RPMI8226 (cell line): ENCODE data around the gene UBAP2.
"Not testable (repeated sequence)": the region's sequence is repeated elsewhere in the genome, so short reads cannot be mapped to it uniquely, and the experiment has no call there.

Source experiments
- DNase-seq: peaks from one replicate; pipeline ENCODE4 v3.0.0-alpha.2; 2015

The UBAP2 gene

GRCh38 chr9:33972698-33973097 lies 76.0 kb downstream of the UBAP2 start:
- no peak for DNase-seq

DNA sequence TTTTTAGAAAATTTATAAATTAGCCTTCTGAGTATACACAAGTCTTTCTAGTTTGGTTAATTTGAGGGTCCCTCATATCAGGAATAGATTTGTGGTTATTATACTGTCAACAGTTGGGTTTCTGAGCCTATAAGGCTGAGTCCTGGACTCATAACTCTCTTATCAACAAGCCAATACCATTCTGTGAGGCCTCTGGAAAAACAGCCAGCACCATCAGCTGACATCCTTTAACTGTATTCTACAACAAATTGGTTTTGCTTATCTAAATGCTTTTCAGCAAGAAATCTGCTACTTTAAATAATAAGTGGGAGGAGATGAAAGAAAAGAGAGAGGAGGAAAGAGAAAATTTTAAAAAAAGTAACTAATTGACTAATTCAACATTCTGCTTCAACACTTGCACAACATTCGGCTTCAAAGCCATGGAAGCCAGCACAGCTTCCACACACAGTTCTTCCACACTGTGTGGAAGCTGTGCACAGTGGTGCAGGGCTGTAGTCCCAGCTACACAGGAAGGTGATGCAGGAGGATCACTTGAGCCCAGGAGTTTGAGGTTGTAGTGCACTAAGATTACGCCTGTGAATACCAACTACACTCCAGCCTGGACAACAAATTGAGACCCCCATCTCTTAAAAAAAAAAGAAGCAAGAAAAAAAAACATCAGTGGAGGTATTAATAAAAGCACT lies 84.5 kb downstream of the UBAP2 start:
- DNase-seq, result no peak

DNA sequence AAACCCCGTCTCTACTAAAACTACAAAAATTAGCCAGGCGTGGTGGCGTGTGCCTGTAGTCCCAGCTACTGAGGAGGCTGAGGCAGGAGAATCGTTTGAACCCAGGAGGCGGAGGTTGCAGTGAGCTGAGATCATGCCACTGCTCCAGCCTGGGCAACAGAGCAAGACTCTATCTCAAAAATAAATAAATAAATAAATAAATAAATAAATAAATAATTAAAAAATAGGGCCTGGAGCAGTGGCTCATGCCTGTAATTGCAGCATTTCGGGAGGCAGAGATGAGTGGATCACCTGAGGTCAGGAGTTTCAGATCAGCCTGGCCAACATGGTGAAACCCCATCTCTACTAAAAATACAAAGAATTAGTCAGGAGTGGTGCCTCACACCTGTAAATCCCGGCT lies 86.2 kb downstream of the UBAP2 start:
- DNase-seq, result not testable (repeated sequence)

DNA sequence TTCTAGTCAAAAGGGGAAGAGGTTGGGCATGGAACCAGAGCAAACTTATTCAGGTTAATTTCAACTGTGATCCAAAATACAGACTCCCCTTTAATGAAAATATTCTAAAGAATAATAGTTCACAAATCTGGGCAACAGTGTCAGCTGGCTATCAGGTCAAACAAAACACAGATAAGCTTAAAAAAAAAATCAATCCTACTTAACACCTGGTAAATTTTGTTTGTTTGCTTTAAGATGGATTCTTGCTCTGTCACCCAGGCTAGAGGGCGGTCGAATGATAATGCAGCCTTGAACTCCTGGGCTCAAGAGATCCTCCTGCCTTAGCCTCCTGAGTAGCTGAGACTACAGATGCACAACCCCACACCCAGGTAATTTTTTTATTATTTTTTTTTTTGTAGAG lies 89.0 kb downstream of the UBAP2 start:
- no peak for DNase-seq

- DNase-seq, result no peak
Observed at GRCh38 chr9:33956544-33956943, 92.1 kb downstream of the UBAP2 start.

GRCh38 chr9:33952066-33952465 lies 96.6 kb downstream of the UBAP2 start:
- no peak for DNase-seq

GRCh38 chr9:33950371-33950770 lies 98.3 kb downstream of the UBAP2 start:
- no peak for DNase-seq

GRCh38 chr9:33946779-33947535 lies 101.7 kb downstream of the UBAP2 start:
- no peak for DNase-seq

GRCh38 chr9:33943389-33943788 lies 105.3 kb downstream of the UBAP2 start:
- DNase-seq, result no peak

DNA sequence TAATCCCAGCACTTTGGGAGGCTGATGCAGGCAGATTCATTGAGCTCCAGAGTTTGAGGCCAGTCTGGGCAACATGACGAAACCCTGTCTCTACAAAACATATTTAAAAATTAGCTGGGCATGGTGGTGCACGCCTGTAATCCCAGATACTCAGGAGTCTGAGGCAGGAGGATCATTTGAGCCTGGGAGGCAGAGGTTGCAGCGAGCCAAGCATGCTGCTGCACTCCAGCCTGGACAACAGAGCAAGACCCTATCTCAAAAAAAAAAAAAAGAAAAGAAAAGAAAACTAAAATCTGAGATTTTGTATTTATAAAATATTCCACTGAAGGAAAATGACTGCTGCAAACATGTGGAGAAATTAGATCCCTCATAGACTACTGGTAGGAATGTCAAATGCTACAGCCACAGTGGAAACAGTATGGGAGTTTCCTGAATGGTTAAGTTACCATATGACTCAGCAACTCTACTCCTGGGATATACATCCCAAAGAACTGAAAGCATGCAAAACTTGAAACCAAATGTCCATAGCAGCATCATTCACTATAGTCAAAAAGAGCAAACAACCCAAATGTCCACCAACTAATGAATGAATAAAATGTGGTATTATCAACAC lies 106.1 kb downstream of the UBAP2 start:
- no peak for DNase-seq

- no peak for DNase-seq
Observed at GRCh38 chr9:33939924-33940874, 108.5 kb downstream of the UBAP2 start.

DNA sequence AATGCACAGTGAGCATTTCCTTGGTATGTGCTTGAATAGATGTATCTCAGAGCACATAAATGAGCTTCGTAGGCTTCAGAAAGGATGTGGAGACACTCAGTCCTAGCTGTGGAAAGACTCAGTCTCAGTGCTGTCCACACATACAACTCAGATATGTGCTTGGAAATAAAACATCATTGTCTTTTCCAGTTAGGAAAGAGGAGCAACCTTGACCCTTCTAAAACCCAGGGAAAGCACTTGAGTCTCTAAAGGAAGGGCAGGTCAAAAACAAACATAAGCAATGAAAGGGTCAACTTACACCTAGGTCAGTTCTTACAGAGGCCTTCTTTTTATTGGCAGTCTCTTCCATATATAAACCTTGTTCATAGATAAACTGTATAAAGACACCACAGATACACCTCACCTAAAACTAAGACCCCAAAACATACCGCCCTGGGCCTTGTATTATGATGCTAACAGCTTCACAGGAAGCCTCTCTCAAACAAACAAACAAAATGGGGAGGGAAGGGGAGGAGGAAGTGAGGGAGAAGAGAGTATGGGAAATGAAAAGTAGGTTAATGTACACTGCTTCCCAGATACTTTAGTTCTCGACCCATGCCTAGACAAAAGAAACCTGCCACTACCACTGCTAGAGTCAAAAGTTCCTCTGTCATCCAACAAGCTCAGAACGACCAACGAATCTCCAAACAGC lies 114.4 kb downstream of the UBAP2 start:
- no peak for DNase-seq

- DNase-seq, result no peak
Observed at GRCh38 chr9:33932078-33932807, 116.4 kb downstream of the UBAP2 start.

DNA sequence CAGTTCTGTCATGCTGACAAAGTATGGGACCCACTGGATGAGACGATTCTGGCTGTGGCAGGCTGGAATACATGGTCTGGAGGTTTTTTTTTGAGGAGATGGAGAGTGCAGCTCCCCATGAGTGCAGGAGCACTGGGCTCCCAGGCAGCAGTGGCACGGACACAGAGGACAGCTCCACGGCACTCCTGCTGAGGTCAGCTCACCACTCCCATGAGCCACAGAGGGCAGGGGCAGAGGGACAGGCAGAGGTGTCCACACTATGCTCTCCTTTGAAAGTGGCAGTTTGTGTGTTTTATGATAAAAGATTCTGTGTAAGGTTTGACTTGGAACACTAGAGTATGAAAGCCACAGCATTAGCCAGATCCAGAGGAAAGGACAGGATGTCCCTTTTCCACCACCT lies 117.4 kb downstream of the UBAP2 start:
- DNase-seq, result no peak

- DNase-seq, result no peak
Observed at GRCh38 chr9:33927694-33928093, 121.0 kb downstream of the UBAP2 start.

- no peak for DNase-seq
Observed at GRCh38 chr9:33926746-33927485, 121.8 kb downstream of the UBAP2 start.

DNA sequence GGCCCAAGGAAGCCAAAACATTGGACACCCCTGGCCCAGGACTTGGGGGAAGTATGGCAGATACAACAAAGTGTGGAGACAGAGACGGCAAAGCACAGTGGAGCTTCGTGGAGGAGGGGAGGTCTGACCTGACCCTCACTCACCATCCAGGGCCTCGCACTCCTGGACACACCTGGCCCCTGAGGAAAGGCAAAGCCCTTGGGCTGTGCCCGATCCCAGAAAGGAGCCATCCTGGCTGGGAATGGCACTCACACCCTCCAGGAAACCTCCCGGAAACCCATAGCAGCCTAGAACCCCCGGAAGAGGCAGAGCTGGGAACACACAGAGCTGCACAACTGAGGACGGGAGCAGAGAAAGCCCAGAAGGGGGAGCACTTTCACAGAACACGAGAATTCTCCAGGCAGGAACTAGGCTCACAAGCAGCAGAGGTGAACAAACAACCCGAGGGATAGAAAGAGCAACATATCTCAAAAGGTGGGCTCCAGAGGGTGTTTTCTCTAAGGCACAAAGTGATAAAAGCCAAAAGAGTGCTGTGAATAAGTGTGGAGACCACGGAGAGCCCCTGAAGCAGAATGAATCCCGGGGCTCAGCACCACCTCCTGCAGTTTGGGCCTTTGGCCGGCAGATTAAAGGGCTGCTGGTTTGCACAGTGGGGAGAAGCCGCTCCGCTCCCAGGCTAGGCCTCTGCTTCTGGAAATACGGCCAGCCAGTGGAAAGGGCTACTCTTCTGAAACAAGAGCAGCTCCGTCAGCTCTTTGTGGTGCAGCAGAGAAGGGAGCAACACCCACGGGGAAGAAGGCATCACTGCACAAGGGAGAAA lies 123.5 kb downstream of the UBAP2 start:
- peak; percentile 19 for DNase-seq

GRCh38 chr9:33923998-33924701 lies 124.5 kb downstream of the UBAP2 start:
- no peak for DNase-seq

- no peak for DNase-seq
Observed at GRCh38 chr9:33923079-33923478, 125.6 kb downstream of the UBAP2 start.
